Suppressor macrophage treated with lipopolysaccharide for 4 hours (primary cell): Measurements from ENCODE around the gene FGF2.
A peak's percentile ranks its signal among the peaks of the same experiment; 100 is the strongest.
"Not testable (repeated sequence)": the region's sequence is repeated elsewhere in the genome, so short reads cannot be mapped to it uniquely, and the experiment has no call there.

Experiments
- DNase-seq: peaks from one replicate; pipeline ENCODE4 v3.0.0-alpha.2; 2020

FGF2 gene

DNA sequence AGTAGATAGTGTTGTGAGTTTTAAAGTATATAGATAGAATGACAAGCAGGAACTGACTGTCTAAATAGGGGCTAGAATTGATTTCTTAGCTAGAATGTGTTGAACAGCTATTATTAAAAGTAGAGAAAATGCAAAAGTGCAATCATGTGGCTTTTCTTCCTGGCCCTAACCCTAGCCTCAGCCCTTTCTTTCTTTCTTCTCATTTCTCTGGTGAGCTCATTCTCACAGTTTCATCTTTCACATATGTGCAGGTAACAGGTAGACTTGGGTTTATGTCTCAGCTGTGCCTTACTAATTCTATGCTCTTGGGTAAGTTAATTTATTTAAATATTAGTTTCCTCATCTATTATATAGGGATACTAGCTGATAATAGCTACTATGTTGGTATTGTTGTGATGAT, 24.9 kb downstream of the FGF2 start:
- no peak for DNase-seq

GRCh38 chr4:122854447-122855352, 28.1 kb downstream of the FGF2 start:
- no peak for DNase-seq

DNA sequence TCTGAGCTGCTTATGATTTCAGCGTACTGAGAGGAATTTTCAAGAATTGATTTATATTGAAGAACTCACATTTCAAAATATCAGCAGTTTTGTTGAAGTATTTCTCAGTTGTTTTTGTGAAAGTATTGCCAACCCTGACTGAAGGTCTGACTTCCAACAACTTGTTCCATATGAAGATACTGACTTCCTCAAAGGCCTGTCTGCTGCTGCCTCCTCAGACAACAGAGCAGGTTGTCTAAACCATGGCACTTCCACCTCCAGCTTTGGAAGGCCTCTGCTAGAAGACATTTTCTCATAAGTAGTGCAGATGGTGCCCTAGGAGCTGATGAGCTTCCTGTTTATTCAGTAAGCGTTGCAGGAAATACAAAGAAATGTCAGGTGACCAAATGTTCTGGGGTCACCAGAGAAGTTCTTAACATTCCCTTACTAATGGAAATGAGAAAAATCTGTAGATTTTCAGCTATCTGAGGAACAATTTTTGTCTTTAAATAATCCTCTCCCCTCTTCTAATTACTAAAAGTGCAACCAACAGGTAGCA, 28.8 kb downstream of the FGF2 start:
- DNase-seq, result no peak

DNA sequence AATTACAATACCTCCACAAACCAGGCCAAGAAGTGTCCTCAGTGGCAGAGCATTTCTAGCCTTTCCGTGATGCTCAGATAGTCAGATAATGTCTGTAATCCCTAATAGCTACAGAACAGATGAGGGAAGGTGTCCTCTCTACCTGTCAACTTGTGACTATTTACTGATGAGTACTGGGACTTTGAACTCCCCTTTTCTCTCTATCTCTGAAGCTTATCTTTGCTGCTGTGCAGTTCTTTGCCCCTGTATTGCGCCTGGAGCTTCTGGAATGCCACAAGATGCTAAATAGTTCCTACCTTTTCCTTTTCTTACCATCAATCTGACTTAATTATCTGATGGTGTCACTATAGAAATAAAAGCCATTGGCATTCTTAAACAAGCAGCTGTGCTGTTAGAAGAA, 30.5 kb downstream of the FGF2 start:
- DNase-seq, result no peak

GRCh38 chr4:122858705-122859104, 32.1 kb downstream of the FGF2 start:
- DNase-seq, result no peak

GRCh38 chr4:122861172-122861943, 34.7 kb downstream of the FGF2 start:
- DNase-seq, result no peak

DNA sequence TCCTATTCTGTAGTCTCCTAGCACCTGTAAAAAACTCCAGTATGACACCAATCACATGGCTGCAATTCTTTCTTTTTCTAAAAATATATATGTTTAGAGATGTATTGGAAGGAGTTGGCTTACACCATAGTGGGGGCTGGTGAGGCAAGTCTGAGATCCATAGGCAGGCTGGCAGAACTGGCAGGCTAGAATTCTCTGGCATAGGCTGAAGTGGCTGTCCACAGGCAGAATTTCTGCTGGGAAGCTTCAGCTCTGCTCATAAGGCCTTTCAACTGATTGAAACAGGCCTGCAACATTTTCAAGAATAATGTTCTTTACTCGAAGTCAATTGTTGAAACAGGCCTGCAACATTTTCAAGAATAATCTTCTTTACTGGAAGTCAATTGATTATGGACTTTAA, 37.0 kb downstream of the FGF2 start:
- DNase-seq, result no peak

DNA sequence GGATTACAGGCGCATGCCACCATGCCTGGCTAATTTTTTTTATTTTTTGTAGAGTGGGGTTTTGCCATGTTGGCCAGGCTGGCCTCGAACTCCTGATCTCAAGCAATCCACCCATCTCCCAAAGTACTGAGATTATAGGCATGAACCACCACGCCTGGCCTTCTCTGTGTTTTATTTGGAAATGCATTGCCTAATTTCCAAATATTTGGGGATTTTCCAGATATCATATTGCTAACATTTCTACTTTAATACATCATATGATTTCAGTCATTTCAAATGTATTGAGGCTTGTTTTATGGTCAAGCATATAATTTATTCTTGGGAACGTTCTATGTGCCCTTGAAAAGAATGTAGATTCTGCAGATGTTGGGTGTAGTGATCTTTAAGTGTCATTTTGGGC, 38.8 kb downstream of the FGF2 start:
- no peak for DNase-seq

GRCh38 chr4:122868235-122868634, 41.6 kb downstream of the FGF2 start:
- not testable (repeated sequence) for DNase-seq

DNA sequence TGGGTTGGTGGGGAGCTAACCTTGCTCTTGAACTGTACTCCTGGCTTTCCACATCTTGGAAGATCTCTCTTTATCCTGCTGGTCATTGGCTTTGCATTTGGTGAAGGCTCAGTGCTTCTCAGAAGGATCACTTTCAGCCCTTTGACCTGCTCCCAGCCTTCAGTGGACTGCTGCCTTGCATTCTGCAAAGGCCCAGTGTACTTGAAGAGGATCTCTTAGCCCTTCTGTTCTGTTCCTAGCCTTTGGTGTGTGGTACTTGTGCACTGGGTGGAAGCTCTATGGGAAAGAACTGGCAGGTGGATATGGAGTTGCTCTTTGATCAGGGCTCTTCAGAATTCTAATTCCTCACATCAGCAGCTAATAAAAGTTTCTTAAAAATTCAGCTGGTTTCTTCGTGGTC, 46.5 kb downstream of the FGF2 start:
- DNase-seq, result no peak

DNA sequence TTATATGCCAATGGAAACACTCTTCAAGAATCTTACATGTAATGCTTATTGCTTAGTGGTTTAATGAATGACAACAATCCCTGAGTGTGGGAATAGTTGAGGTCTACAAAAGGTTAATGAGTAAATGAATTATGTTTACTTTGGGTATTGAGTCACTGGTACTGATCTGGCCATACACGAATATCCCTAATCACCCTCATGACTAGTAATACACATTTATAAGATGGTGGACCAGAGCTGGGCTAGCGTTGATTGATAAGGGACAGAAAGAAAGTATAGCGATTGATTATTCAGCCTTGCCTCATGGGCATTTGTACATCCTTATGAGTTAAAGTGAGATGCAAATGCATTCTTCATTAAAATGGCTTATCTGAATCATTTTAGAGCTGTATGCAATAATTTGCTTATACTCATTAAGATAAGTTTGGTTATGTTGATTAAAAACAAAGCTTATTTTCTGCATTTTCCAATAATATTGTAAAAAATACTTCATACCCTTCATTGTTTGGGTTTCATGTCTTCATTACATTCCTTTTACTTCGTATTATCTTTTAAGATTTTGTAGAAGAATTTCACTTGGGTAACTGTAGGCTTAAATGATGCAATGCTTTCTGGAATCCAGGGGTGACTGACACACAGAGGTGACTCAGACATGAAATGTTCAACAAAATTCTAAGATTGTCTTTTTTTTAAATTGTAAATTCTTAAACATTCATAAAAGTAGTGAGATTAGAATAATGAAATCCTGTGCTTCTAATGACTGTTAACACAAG, 47.4 kb downstream of the FGF2 start:
- peak; percentile 3 for DNase-seq

- no peak for DNase-seq
Measured at GRCh38 chr4:122875949-122876348, 49.3 kb downstream of the FGF2 start.

GRCh38 chr4:122876456-122876855, 49.8 kb downstream of the FGF2 start:
- DNase-seq, result no peak

- DNase-seq, result no peak
Measured at GRCh38 chr4:122879001-122879400, 52.4 kb downstream of the FGF2 start.

GRCh38 chr4:122882857-122883735, 56.5 kb downstream of the FGF2 start:
- DNase-seq, result no peak

DNA sequence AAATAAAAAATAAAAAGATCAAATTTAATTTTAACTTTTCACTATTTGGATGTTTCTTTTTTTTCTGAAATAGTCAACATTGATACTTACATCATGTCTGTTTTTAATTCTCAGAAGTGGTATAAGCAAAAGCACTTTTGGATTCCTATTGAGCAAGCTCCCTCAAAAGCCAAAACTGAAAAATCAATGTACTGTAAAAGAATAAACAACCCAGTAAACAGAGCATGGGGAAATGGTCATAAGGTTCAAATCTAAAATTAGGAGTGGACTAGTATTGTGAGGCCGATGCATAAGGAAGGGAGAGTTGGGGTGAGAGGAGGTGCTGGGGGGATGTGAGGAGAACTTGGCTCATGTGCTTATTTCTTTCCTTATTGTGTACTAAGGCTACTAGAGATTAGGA, 57.9 kb downstream of the FGF2 start:
- no peak for DNase-seq

- no peak for DNase-seq
Measured at GRCh38 chr4:122889726-122890125, 63.1 kb downstream of the FGF2 start.

DNA sequence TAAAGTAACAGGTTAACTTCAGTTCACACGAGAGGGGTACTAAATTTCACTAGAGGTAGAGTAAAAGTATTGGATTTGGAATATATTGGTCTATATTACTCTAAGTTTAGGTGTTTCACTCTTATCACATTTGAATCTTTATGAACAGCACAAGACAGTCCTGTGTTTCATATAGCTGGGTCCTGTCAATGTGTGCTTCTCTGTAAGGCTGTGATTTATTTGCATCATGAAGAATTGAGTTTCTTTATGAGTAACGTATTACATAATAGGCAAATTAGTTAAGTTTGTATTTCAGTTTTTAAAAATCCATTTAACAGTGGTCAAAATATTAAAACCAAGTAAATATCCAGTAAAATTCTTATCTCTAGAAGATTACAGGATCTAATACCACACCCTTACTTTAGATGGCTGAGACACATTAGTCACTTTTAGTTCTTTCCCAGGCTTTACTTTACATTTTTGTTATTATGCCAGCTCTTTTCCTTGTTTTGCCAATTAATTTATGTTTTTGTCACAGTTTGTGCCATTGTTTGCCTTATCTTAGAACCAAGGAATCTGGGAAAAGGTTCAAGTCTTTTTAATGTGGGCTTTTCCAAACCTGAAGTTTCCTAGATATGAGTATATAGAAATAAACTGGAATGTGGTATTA, 63.6 kb downstream of the FGF2 start:
- DNase-seq, result no peak

DNA sequence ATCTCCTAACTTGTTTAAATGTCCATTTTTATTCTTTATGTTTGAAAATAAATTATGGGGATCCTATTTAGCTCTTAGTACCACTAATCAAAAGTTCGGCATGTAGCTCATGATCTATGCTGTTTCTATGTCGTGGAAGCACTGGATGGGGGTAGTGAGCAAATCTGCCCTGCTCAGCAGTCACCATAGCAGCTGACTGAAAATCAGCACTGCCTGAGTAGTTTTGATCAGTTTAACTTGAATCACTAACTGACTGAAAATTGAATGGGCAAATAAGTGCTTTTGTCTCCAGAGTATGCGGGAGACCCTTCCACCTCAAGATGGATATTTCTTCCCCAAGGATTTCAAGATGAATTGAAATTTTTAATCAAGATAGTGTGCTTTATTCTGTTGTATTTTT, 68.2 kb downstream of the FGF2 start:
- DNase-seq, result no peak

DNA sequence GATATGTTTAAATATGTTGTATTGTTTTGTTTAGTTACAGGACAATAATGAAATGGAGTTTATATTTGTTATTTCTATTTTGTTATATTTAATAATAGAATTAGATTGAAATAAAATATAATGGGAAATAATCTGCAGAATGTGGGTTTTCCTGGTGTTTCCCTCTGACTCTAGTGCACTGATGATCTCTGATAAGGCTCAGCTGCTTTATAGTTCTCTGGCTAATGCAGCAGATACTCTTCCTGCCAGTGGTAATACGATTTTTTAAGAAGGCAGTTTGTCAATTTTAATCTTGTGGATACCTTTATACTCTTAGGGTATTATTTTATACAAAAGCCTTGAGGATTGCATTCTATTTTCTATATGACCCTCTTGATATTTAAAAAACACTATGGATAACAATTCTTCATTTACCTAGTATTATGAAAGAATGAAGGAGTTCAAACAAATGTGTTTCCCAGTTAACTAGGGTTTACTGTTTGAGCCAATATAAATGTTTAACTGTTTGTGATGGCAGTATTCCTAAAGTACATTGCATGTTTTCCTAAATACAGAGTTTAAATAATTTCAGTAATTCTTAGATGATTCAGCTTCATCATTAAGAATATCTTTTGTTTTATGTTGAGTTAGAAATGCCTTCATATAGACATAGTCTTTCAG, 68.8 kb downstream of the FGF2 start:
- DNase-seq, result no peak

DNA sequence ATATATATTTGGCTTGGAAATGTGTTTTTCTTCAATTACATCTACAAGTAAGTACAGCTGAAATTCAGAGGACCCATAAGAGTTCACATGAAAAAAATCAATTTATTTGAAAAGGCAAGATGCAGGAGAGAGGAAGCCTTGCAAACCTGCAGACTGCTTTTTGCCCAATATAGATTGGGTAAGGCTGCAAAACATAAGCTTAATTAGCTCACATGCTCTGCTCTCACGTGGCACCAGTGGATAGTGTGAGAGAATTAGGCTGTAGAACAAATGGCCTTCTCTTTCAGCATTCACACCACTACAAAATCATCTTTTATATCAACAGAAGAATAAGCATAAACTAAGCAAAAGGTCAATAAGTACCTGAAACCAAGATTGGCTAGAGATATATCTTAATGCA, 69.6 kb downstream of the FGF2 start:
- DNase-seq, result no peak
